GM18511 (cell line): ENCODE data around the gene AICDA.

Experiments used
- ATAC-seq: cut with Tn5 transposase; IDR thresholded peaks from one replicate; pipeline ENCODE4 v1.9.1; 2021; ENCODE audit warnings: mild to moderate bottlenecking, moderate library complexity; ENCODE audit not compliant: unreplicated experiment

AICDA gene

GRCh38 chr12:8559676-8560075 is 53.0 kb downstream of the AICDA start:
- no peak for ATAC-seq

GRCh38 chr12:8556531-8557097 is 56.0 kb downstream of the AICDA start:
- no peak for ATAC-seq

GRCh38 chr12:8554451-8555195 is 58.0 kb downstream of the AICDA start:
- no peak for ATAC-seq

GRCh38 chr12:8553088-8553627 is 59.5 kb downstream of the AICDA start:
- ATAC-seq: no peak
